OCI-LY7 (cell line): ENCODE data around the gene AIRE.

Source experiments
- CTCF ChIP-seq: fragments of 200-600 bp; sonication (generic); conservative IDR thresholded peaks from 2 replicates; pipeline ENCODE4 v1.5.1; 2014; ENCODE audit warnings: mild to moderate bottlenecking, antibody characterized with exemption, low read length, moderate library complexity, mixed read lengths
- EZH2phosphoT487 ChIP-seq: fragments of 200-600 bp; sonication (generic); IDR thresholded peaks from 2 replicates; pipeline ENCODE4 v1.6.1; 2018; ENCODE audit warnings: low read depth, borderline replicate concordance, mild to moderate bottlenecking, mixed run types, antibody characterized with exemption, low read length, moderate library complexity, mixed read lengths

DNA sequence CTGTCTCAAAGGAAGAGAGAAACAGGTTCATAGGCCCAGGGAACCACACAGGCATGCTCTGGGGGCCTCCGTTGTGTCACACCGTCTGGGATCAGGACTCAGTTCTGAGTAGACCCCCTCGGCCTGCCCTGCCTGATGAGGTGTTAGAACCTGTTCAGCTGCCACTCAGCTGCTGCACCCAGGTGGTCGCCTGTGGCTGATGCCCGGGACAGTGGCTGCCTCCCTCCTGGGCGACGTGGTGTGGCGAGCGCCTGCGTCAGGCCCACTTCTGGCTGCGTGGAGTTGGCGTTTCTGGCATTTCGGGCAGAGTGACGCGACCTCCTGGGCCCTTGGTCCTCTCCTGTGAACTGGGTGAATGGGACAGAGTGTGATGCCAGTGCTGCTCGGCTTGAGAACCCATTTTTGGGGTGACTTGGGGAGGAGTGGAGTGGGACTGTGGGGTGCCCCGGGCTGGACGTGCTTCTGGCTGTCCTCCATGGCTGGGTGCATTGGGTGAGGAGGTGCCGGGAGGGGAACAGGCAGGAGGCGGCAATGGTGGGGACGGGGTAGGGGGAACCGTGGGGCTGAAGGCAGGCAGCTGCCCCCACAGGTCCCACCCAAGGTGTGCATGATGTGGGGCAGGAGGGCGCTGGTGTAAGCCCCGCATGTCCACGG is 42.7 kb downstream of the AIRE start:
- no peak for TF ChIP-seq CTCF
- TF ChIP-seq EZH2phosphoT487, result no peak
